ENCODE data around the gene IL1RN. TPM values are rescaled to one million over a fixed set of nuclear protein-coding genes. Genes with fewer than 3 reads are reported as not detected.

Gene IL1RN
- total and polyA plus RNA-seq, 2 of the 13 experiments (the other 11 are each of a cell fraction or from before 2014, with no cell fraction given), result 21.2 to 101 TPM

- TF ChIP-seq ZUFSP (CRISPR knock-in tag; IDR thresholded peaks at IDR 0.05; ENCODE audit: borderline replicate concordance) (no peak), ZNF562 (CRISPR knock-in tag; IDR thresholded peaks at IDR 0.05; ENCODE audit: borderline replicate concordance) (no peak; the same call in 1 of the 2 replicates), AFF4 (CRISPR knock-in tag; IDR thresholded peaks at IDR 0.05) (peak; percentile 77; the same call in 1 of the 2 replicates), CEBPZ (IDR thresholded peaks at IDR 0.05; ENCODE audit: low read length) (no peak), HMGXB3 (CRISPR knock-in tag; IDR thresholded peaks at IDR 0.05; ENCODE audit: borderline replicate concordance) (peak; percentile 93), KLF9 (CRISPR knock-in tag; IDR thresholded peaks at IDR 0.05; ENCODE audit: low read depth) (peak; percentile 66; the same call in 1 of the 2 replicates), MBD4 (IDR thresholded peaks at IDR 0.05; ENCODE audit: borderline replicate concordance, low read length) (no peak), E2F1 (CRISPR knock-in tag; IDR thresholded peaks at IDR 0.05) (peak; percentile 76; the same call in 1 of the 2 replicates), EED (CRISPR knock-in tag; IDR thresholded peaks at IDR 0.05) (peak; percentile 89; the same call in 1 of the 2 replicates), ATF7-NPFF (CRISPR knock-in tag; IDR thresholded peaks at IDR 0.05; ENCODE audit: low read depth) (peak; percentile 96), HDAC1 (CRISPR knock-in tag; IDR thresholded peaks at IDR 0.05) (peak; percentile 98), GTF3A (CRISPR knock-in tag; conservative IDR thresholded peaks at IDR 0.05) (no peak), ZBTB20 (CRISPR knock-in tag; IDR thresholded peaks at IDR 0.05; ENCODE audit: borderline replicate concordance, low read depth) (peak; percentile 97)
Measured at GRCh38 chr2:113167115-113167932, 39.9 kb downstream of the IL1RN start (continued).
